Measurements from ENCODE around the gene PIK3C2G. TPM values are rescaled to one million over a fixed set of nuclear protein-coding genes. Genes with fewer than 3 reads are reported as not detected.

PIK3C2G gene
- total and polyA plus RNA-seq, 2 of the 4 experiments (the other 2 are of a cell fraction) = not detected

DNA sequence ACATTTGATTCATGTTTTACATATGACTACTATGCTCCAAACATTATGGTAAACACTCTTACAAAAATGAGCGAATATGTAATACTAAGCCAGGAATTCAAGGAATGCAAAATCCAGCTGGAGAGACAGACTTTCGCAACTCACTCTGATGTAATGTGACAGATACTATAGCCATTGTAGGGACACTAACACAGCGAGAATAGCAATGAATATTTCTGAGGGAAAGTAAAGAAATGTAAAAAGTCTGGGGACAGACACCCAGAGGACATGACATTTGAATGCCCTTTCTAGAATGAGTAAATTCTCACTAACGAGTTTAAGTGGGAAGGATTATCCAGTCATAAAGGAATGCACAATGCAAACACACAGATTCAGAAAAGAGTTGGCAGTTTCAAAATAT lies 121.9 kb downstream of the PIK3C2G start:
- Histone ChIP-seq H3K36me3 (ENCODE audit: control insufficient read depth, insufficient read depth, low read length) (no peaks in the 10 kb centered on the region), H4K5ac (ENCODE audit: low read depth, low read length) (no peak overlapping the region), H3K9me1 (ENCODE audit: insufficient read depth, low read length) (no peaks in the 10 kb centered on the region), H3K79me1 (ENCODE audit: low read depth in 1 of 2, low read length in 2 of 2) (no peaks in the 10 kb centered on the region), H4K91ac (ENCODE audit: insufficient read depth, low read depth, low read length) (no peak overlapping the region), H2AFZ (replicated peaks; ENCODE audit: low read length, poor library complexity) (no peak overlapping the region), H2BK15ac (ENCODE audit: low read depth, low read length) (no peak overlapping the region), H4K20me1 (ENCODE audit: insufficient read depth, low read length) (no peaks in the 10 kb centered on the region), H2BK120ac (ENCODE audit: low read depth, low read length) (peak overlapping the region; percentile 77; the same call in 1 of the 2 replicates), H3K27ac (ENCODE audit: insufficient read depth, low read length) (peak overlapping the region; percentile 75; the same call in 1 of the 2 replicates), H3K9me3 (ENCODE audit: control insufficient read depth, insufficient read depth, low read length) (no peaks in the 10 kb centered on the region), H3K18ac (ENCODE audit: low read depth, low read length) (peak overlapping the region; percentile 61; the same call in 1 of the 2 replicates), H2AK9ac (replicated peaks; ENCODE audit: low read depth, low read length, poor library complexity) (no peak overlapping the region), H3K27me3 (ENCODE audit: control insufficient read depth, insufficient read depth, low read length) (no peaks in the 10 kb centered on the region), H3K14ac (replicated peaks; ENCODE audit: low read depth, low read length) (no peak overlapping the region), H3K9ac (ENCODE audit: low read depth, low read length) (no peak overlapping the region; the same call in 1 of the 2 replicates), H3K4me1 (ENCODE audit: control insufficient read depth, insufficient read depth, low read length) (peaks cover 5% of the 10 kb centered on the region), H3K4ac (ENCODE audit: low read depth, low read length) (no peak overlapping the region; the same call in 1 of the 2 replicates), H2AK5ac (ENCODE audit: low read depth, low read length) (no peak overlapping the region), H2BK5ac (ENCODE audit: low read depth, low read length, poor library complexity, severe bottlenecking) (peak overlapping the region; percentile 92), H3K23ac (ENCODE audit: low read depth, low read length) (no peak overlapping the region), H4K8ac (ENCODE audit: low read depth in 2 of 2, low read length in 2 of 2) (no peak overlapping the region), H2BK20ac (ENCODE audit: low read depth, low read length) (0 out of 2 replicates have a peak overlapping the region, but pooled peaks have one; percentile 41), H3K4me3 (ENCODE audit: insufficient read depth, low read depth, low read length) (no peak overlapping the region), H3K4me2 (ENCODE audit: low read depth, low read length) (peak overlapping the region; percentile 75; the same call in 1 of the 2 replicates), H3K56ac (ENCODE audit: extremely low read depth, insufficient read depth, low read length) (peak overlapping the region; percentile 60; the same call in 1 of the 2 replicates)
- intact Hi-C loops (cut with micrococcal nuclease) (loop anchor here (2.0 to 5.0 kb wide), 3 partner anchors 39 to 364 kb away; no protein-coding TSS in a partner anchor), dilution Hi-C loops (cut with HindIII; ENCODE audit: low sequenced_read_pairs, unreplicated experiment) (no loop called here), in situ Hi-C loops (cut with MboI; ENCODE audit: low sequenced_read_pairs) (no loop called here)
- POLR2A ChIA-PET (ENCODE audit: unreplicated experiment) = no interaction called here
- TF ChIP-seq POLR2A (IDR thresholded peaks at IDR 0.05; ENCODE audit: low read depth, low read length) = no peak
- TF ChIP-seq, protein P1, sequence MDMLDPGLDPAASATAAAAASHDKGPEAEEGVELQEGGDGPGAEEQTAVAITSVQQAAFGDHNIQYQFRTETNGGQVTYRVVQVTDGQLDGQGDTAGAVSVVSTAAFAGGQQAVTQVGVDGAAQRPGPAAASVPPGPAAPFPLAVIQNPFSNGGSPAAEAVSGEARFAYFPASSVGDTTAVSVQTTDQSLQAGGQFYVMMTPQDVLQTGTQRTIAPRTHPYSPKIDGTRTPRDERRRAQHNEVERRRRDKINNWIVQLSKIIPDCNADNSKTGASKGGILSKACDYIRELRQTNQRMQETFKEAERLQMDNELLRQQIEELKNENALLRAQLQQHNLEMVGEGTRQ (IDR thresholded peaks at IDR 0.05; ENCODE audit: low read depth, low read length) = no peak
- no peak for TF ChIP-seq MXI1 (IDR thresholded peaks at IDR 0.05; ENCODE audit: borderline replicate concordance, low read depth, low read length)
- TF ChIP-seq NFE2L2 (IDR thresholded peaks at IDR 0.05; ENCODE audit: low read depth, low read length) = no peak
- TF ChIP-seq CEBPB (IDR thresholded peaks at IDR 0.05; ENCODE audit: low read depth, low read length) = peak; percentile 97
- TF ChIP-seq, protein P2, sequence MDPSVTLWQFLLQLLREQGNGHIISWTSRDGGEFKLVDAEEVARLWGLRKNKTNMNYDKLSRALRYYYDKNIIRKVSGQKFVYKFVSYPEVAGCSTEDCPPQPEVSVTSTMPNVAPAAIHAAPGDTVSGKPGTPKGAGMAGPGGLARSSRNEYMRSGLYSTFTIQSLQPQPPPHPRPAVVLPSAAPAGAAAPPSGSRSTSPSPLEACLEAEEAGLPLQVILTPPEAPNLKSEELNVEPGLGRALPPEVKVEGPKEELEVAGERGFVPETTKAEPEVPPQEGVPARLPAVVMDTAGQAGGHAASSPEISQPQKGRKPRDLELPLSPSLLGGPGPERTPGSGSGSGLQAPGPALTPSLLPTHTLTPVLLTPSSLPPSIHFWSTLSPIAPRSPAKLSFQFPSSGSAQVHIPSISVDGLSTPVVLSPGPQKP (IDR thresholded peaks at IDR 0.05; ENCODE audit: borderline replicate concordance, low read depth, low read length) = no peak
- TF ChIP-seq BHLHE40 (IDR thresholded peaks at IDR 0.05; ENCODE audit: low read depth, low read length) = peak; percentile 39; the same call in 1 of the 2 replicates
- TF ChIP-seq SMC3 (IDR thresholded peaks at IDR 0.05; ENCODE audit: low read depth, low read length) = no peak
- DNase-seq (peak; percentile 89), ATAC-seq (ENCODE audit: low read depth) (peak; percentile 78)
- no CpG with 5 or more reads among the region's 4 CpGs for WGBS, 2 experiments (ENCODE audit: extremely low coverage in 2 of 2, insufficient read length in 1 of 2)
- BruUV-seq (replicated peaks) = no TSS peak
- CTCF ChIA-PET = interaction anchor here (1.4 to 1.6 kb wide), 2 partner anchors 32 to 47 kb away, joined by 3 to 7 read pairs; no protein-coding TSS in a partner anchor

Measured in IMR-90 (cell line).